C4-2B (cell line): Measurements from ENCODE around the gene C11orf58.

ENCODE experiments used
- ZFX ChIP-seq: fragments of 450-650 bp; IDR thresholded peaks from 2 replicates; pipeline ENCODE4 v1.6.1; 2017
- TF ChIP-seq, protein P1 (sequence below): fragments of 450-650 bp; conservative IDR thresholded peaks from 2 replicates; pipeline ENCODE4 v1.5.1; 2017; ENCODE audit warnings: mild to moderate bottlenecking

GRCh38 chr11:16775614-16776283 is 37.3 kb downstream of the C11orf58 start:
- TF ChIP-seq, protein P1, sequence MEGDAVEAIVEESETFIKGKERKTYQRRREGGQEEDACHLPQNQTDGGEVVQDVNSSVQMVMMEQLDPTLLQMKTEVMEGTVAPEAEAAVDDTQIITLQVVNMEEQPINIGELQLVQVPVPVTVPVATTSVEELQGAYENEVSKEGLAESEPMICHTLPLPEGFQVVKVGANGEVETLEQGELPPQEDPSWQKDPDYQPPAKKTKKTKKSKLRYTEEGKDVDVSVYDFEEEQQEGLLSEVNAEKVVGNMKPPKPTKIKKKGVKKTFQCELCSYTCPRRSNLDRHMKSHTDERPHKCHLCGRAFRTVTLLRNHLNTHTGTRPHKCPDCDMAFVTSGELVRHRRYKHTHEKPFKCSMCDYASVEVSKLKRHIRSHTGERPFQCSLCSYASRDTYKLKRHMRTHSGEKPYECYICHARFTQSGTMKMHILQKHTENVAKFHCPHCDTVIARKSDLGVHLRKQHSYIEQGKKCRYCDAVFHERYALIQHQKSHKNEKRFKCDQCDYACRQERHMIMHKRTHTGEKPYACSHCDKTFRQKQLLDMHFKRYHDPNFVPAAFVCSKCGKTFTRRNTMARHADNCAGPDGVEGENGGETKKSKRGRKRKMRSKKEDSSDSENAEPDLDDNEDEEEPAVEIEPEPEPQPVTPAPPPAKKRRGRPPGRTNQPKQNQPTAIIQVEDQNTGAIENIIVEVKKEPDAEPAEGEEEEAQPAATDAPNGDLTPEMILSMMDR: no peak
- no peak for TF ChIP-seq ZFX
